Measurements from ENCODE around the gene ARVCF.

The ARVCF gene

GRCh38 chr22:19998232-19998951, 18.2 kb downstream of the ARVCF start:
- no peak for DNase-seq

DNA sequence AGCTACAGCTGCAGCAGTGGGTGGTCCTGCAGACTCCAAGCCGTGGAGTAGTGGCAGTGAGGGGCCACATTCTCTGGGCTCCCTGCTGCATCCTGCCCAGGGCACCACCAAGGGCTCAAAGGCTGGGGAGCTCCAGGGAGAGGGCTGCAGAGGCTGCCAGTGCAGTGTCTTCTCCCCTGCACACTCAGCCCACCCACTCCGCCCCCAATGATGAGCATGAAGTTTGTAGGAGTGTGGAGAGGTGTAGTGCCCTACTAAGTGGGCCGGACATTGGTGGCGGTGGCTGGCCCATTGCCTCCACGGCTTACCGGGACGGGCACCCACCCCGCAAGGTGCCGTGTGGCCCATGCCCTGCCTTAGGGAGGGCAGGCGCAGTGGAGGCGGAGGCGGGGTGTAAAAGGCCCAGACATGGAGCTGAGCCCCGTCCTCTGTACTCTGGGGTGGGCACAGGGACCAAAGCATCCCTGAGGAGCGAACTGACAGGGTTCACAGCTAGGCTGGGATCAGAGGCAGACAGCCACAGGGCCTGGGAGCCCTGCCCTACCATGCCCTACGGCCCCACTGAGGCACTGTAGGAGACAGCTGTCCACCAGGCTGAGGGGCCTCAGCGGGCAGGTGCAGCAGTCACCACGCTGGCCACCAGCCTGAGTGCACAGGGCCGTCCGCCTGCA, 18.9 kb downstream of the ARVCF start:
- no peak for DNase-seq

DNA sequence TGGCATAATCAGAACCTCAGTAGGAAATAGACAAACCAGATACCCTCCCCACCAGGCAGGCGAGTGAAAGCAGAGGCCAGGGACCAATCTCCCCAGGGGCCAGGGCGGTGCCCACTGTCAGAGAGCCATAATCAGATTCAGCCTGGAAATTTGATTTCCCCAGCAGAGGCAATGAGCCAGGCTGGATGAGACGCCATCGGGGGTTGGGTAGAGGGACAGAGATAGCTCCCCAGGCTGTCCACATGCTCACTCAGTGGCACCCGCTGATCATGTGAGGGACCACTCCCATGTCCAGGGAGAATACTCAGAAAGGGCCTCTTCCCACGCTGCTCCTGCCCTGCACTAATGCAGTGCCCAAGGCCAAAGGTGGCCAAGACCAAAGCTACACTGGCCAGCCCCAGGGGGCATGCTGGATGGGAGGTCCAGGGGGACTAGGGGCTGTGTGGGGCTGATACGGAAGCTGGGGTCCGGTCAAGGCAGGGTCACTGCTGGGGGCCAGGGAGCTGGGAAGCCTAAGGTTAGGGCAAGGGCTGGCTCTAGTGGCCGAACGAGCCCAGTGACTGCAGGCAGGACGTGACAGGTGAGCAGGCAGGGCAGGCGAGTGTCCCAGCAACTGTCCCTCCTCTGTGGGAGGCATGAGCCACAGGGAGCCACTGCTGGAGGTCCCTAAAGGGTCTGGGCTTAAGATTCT, 19.8 kb downstream of the ARVCF start:
- DNase-seq, result no peak

- DNase-seq, result no peak
These were observed 20.8 kb downstream of the ARVCF start for GRCh38 chr22:19995611-19996339.

DNA sequence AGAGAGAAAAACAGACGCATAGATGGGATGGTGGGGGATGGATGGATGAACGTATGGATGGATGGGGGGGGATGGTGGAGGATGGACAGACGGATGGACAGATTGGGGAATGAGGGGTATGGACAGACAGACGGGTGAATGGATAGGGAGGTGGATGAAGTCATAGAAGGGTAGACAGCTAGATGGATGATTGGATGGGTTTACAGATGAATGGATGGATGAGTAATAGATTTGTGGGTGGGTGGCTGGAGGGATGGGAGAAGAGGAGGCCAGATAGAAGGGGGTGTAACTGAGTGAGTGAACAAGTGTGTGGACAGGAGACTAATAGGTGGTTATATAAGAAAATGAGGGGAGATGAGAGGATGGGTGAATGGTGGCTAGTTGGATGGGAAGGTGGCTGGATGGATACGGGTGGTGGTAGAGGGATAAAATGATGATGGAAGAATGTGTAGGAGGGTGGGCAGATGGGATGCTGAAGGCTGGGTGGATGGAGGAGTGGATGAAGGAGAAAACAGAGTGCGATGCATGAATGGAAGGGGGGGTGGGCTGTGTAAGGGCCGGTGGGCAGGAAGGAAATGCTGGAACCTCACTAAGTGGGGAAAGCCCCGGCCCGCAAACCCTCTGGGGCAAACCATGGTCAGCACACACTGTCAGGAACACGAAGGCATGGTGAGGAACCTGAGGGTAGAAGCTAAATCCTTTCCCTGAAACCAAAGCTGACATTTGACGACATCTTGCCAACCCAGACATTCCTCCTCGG, 21.6 kb downstream of the ARVCF start:
- DNase-seq, result no peak

DNA sequence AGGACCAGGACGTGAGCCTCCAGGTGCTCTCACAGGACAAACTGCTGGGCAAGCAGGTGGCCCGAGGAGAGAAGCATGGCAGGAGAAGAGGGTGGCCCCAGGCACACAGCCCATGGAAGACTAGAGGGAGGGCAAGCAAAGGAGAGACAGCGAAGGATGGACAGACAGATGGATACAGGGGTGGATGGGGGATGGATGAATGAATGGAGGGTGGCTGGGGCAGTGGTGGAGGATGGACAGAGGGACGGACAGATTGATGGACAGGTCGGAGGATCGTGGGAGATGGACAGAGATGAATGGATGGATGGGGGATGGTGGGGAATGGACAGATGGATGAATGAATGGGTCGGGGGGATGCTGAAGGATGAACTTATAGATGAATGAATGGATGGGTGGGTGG, 22.7 kb downstream of the ARVCF start:
- DNase-seq, result no peak

GRCh38 chr22:19992921-19993355, 23.7 kb downstream of the ARVCF start:
- no peak for DNase-seq

DNA sequence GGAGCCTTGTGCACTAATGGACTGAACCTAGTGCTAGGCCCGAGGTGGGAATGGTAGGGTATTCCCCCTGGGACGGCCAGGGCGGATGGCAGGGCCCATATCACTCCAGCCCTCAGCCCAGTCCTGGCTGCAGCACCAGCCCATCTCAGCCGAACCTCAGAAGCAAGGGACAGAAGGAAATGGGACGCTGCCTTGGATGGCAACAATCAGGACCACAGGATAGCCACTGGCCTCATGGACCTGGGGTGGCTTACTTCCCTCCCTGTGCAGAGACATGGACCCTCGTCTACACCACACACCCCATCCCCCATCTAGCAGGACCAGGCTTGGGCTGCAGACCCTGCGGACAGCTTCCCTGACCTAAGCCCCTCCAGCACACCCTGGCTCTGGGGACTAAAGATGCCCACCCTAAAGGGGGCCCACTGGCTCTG, 24.1 kb downstream of the ARVCF start:
- no peak for DNase-seq

GRCh38 chr22:19991645-19992451, 24.8 kb downstream of the ARVCF start:
- no peak for DNase-seq

- no peak for DNase-seq
These were observed 25.3 kb downstream of the ARVCF start for GRCh38 chr22:19991395-19991644.

- no peak for DNase-seq
These were observed 25.8 kb downstream of the ARVCF start for GRCh38 chr22:19990609-19991394.

DNA sequence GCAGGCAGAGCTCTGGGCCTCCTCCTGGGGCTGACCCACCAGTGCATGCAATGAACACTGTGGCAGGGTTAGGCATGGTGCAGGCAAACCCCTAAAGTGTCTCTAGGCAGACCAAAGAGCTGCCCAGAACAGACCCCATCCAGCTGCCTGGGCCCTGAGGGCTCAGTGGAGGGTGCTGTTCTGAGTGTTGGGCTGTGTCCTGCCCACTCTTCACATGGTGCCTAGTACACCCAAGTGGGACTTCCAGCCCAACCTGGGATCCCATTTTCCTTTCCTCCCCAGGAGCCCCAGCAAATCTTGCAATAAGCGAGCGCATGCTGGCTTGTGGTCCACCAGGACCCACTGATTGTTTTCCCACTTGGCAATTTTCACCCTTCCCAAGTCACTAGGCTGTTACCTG, 26.4 kb downstream of the ARVCF start:
- no peak for DNase-seq

DNA sequence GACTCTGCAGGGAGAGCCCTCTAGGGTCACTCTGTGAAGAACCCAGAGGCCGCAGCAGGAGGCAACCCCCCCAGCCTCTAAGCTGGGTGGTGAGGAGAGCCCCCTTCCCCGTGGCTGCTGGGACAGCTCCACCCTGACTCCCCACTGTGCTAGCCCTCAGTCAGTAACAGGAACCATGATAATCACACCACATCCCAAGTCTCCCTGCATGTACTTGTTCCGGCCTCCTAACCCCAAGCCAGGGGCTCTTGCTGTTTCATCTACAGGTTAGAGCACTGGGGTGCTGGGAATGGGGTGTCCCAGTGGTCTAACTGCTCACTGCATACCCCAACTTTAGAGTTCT, 26.9 kb downstream of the ARVCF start:
- no peak for DNase-seq

- DNase-seq, result no peak
These were observed 27.5 kb downstream of the ARVCF start for GRCh38 chr22:19988965-19989724.

- DNase-seq, result no peak
These were observed 28.3 kb downstream of the ARVCF start for GRCh38 chr22:19988331-19988808.

GRCh38 chr22:19987394-19988306, 29.0 kb downstream of the ARVCF start:
- DNase-seq, result no peak

DNA sequence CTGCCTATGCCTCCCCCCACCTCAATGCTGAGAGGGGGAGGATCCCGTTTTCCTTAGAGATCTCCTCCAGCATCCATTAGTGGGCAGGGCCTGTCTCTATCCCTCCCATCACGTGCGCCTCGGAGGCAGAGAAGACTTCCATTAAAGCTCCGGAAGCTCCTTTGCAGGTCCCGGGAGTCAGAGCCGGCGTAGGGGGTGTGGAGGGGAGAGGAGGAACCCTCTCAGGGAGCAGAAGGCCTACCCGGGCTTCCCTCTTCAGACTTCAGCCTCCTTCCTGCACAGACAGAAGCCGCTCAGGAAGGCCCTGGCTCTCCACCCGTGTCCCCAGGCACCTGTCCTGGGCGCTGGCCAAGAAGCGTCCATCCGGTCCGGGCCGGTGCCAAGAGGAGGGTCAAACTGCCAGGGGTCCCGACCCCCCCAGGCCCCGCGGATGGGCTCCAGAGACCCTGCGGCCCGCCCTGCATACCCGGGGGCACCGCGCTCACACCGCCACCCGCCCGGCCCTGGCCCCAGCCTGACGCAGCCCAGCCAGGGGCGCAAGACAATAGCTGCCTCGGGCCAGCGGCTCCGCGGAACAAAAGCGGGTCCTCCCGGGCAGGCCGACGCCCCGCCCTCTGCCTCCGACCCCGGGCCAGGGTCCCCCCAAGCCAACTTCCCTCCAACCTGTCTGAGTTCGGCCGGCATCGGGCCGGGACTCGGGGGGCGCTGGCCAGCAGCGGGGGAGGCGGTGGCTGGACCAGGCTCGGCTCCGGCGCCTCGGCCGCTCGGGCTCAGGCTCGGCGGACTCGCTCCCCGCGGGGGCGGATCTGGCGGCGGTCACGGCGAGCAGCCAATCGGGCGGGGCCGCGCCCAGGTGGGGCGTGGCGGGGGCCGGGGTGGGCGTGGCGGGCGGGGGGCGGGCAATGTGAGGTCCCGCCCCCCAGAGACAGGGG, 29.9 kb downstream of the ARVCF start:
- peak; percentile 81 for DNase-seq

GRCh38 chr22:19986011-19986409, 30.6 kb downstream of the ARVCF start:
- no peak for DNase-seq
